UCSD-AML1 (cell line): ENCODE results near the gene ENDOD1.

ENCODE experiments used
- DNase-seq: peaks from one replicate; lab custom pipeline; 2025; ENCODE audit not compliant: unreplicated experiment; lab: John Stamatoyannopoulos, UW

The ENDOD1 gene

GRCh38 chr11:95138448-95138847 lies 48.8 kb downstream of the ENDOD1 start:
- no peak for DNase-seq

- no peak for DNase-seq
These were observed 50.9 kb downstream of the ENDOD1 start for GRCh38 chr11:95140397-95141033.

- no peak for DNase-seq
These were observed 52.8 kb downstream of the ENDOD1 start for GRCh38 chr11:95142431-95142830.

GRCh38 chr11:95143106-95143681 lies 53.5 kb downstream of the ENDOD1 start:
- DNase-seq: no peak

GRCh38 chr11:95144313-95145235 lies 54.9 kb downstream of the ENDOD1 start:
- no peak for DNase-seq

- DNase-seq: no peak
These were observed 55.9 kb downstream of the ENDOD1 start for GRCh38 chr11:95145430-95146060.

- DNase-seq: peak; percentile 32
These were observed 57.8 kb downstream of the ENDOD1 start for GRCh38 chr11:95147364-95147905.

- DNase-seq: no peak
These were observed 58.8 kb downstream of the ENDOD1 start for GRCh38 chr11:95148406-95148805.

GRCh38 chr11:95148938-95149337 lies 59.3 kb downstream of the ENDOD1 start:
- DNase-seq: no peak

GRCh38 chr11:95149651-95150364 lies 60.2 kb downstream of the ENDOD1 start:
- no peak for DNase-seq

- DNase-seq: peak; percentile 78
These were observed 61.5 kb downstream of the ENDOD1 start for GRCh38 chr11:95150956-95151684.

- no peak for DNase-seq
These were observed 63.5 kb downstream of the ENDOD1 start for GRCh38 chr11:95152876-95153856.

GRCh38 chr11:95153857-95154246 lies 64.2 kb downstream of the ENDOD1 start:
- DNase-seq: no peak

- peak; percentile 44 for DNase-seq
These were observed 64.9 kb downstream of the ENDOD1 start for GRCh38 chr11:95154514-95154913.

GRCh38 chr11:95155385-95155784 lies 65.7 kb downstream of the ENDOD1 start:
- DNase-seq: no peak

- no peak for DNase-seq
These were observed 66.6 kb downstream of the ENDOD1 start for GRCh38 chr11:95156133-95156721.

GRCh38 chr11:95156916-95157541 lies 67.4 kb downstream of the ENDOD1 start:
- no peak for DNase-seq

- no peak for DNase-seq
These were observed 68.2 kb downstream of the ENDOD1 start for GRCh38 chr11:95157824-95158223.
